Nephron progenitor cell (in vitro differentiated cells): ENCODE data around the gene GALT.
A peak's percentile ranks its signal among the peaks of the same experiment; 100 is the strongest.

Source experiments
- DNase-seq: peaks from one replicate; pipeline ENCODE4 v3.0.0; 2021
- H3K27ac Mint-ChIP-seq: 2 replicates; pipeline ENCODE4 v1.8.0; 2021; ENCODE audit warnings: mild to moderate bottlenecking, moderate library complexity, mixed read lengths
- H3K27me3 Mint-ChIP-seq: 2 replicates; pipeline ENCODE4 v1.8.0; 2021; ENCODE audit warnings: mild to moderate bottlenecking, low read depth, mixed read lengths; ENCODE audit not compliant: poor library complexity
- H3K36me3 Mint-ChIP-seq: 2 replicates; pipeline ENCODE4 v1.8.0; 2021; ENCODE audit warnings: low read depth, mixed read lengths
- H3K4me1 Mint-ChIP-seq: 2 replicates; pipeline ENCODE4 v1.8.0; 2021; ENCODE audit warnings: mixed read lengths
- H3K4me3 Mint-ChIP-seq: 2 replicates; pipeline ENCODE4 v1.8.0; 2021; ENCODE audit warnings: mild to moderate bottlenecking, moderate library complexity, mixed read lengths
- H3K9me3 Mint-ChIP-seq: 2 replicates; pipeline ENCODE4 v1.8.0; 2021; ENCODE audit warnings: mild to moderate bottlenecking, moderate library complexity, mixed read lengths
- TF ChIP-seq, protein P1 (sequence below): fragments of 200-600 bp; sonication (generic); IDR thresholded peaks from 2 replicates; pipeline ENCODE4 v1.5.0; 2021; ENCODE audit warnings: antibody characterized with exemption

The GALT gene

DNA sequence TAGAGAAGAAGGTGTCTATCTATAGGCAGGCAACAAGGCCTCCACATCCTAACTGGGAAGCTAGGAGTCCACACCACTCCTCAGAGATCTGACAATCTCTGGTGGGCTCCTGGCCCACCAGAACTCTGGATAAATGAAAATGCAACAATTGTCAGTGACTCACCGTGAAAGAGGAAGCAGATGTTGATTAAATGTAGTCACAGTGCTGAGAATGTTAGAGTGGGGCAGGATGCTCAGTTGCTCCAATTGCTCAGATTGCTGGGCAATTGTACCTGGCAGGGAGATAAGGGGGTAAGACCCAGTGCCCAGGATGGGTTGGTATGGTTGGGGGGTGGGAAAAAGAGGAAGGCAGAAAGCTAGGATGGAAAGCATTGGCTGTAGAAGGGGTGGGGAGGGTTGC, 40.3 kb downstream of the GALT start:
- Mint-ChIP-seq H3K4me3 (no peak overlapping the region), H3K36me3 (peaks cover 23% of the 10 kb centered on the region), H3K27me3 (peaks cover under 1% of the 10 kb centered on the region), H3K9me3 (no peaks in the 10 kb centered on the region), H3K4me1 (peaks cover 49% of the 10 kb centered on the region), H3K27ac (peak overlapping the region; percentile 14)
- TF ChIP-seq, protein P1, sequence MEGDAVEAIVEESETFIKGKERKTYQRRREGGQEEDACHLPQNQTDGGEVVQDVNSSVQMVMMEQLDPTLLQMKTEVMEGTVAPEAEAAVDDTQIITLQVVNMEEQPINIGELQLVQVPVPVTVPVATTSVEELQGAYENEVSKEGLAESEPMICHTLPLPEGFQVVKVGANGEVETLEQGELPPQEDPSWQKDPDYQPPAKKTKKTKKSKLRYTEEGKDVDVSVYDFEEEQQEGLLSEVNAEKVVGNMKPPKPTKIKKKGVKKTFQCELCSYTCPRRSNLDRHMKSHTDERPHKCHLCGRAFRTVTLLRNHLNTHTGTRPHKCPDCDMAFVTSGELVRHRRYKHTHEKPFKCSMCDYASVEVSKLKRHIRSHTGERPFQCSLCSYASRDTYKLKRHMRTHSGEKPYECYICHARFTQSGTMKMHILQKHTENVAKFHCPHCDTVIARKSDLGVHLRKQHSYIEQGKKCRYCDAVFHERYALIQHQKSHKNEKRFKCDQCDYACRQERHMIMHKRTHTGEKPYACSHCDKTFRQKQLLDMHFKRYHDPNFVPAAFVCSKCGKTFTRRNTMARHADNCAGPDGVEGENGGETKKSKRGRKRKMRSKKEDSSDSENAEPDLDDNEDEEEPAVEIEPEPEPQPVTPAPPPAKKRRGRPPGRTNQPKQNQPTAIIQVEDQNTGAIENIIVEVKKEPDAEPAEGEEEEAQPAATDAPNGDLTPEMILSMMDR = no peak
- no peak for DNase-seq

DNA sequence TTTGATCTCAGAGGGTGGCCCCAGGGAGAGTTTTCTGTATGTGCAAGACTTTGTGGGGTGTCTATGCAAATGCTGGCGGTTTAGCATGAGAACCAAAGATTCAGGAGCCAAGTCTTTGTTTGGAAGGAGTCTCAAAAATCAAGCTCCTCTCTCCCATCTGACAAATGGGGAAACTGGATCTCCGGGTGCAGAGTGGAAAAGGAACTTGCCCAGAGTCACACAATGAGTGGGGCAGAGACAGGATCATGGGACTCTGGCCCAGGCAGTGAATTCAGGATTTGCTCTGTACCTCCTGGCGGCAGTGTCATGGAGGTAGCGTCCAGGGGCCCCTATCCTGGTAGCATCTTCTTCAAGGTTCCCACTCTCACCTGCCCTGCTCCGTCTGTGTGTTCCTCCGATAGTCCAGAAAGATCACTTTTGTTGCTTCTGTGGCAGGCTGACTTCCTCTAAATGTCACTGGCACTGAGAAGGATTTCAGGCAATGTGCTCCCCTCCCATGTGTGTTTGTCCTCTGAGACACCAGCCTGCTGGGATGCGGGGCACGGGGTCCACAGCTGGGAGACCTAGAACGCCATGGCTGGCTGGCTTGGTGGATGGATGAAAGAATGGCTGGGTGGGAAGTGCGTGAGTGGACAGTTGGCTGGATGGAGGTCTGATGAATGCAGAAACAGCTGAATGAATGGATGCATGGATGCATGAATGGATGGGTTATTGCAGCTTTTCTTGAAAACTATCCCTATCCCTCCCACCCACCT, 41.0 kb downstream of the GALT start:
- H3K4me3 Mint-ChIP-seq = no peak overlapping the region
- TF ChIP-seq, protein P1 = no peak
- H3K9me3 Mint-ChIP-seq = no peaks in the 10 kb centered on the region
- peaks cover 17% of the 10 kb centered on the region for H3K36me3 Mint-ChIP-seq
- H3K4me1 Mint-ChIP-seq = peaks cover 49% of the 10 kb centered on the region
- DNase-seq = no peak
- H3K27me3 Mint-ChIP-seq = no peaks in the 10 kb centered on the region
- H3K27ac Mint-ChIP-seq = peak overlapping the region; percentile 30

DNA sequence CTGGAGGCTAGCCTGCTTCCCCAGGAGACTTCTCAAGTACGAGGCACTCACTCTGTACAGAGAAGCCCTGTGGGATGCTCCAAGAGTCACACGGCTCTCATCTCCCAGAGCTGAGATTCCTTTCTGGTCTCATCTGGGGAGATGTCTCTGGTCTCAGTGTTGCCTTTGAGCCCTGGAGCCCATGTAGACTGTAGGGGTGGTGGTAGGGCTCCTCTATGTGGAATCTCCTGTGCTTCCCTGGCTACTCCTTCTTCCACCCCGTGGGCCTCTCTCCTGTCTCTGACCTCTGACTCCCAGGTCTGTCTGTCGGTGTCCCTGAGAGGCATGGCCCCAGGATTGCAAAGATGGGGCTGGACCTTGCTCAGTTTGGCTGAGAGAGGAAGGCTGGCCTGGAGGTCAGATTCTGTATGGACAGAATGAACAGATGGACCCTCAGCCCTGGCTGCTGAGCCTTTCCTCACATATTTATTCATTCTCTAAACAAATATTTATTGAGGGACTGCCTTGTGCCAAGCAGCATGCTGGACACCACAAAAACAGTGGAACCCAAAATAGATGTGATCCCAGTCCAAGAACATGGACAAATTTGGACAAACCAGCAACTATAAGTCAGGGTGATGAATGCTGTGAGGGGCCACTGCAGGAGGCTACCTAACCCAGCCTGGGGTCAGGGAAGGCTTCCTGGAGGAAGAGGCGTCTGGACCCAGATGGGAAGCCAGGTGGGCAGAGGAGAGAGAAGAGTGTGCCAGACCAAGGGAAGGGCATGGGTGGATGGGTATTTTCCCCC, 42.0 kb downstream of the GALT start:
- peaks cover 49% of the 10 kb centered on the region for H3K4me1 Mint-ChIP-seq
- peak overlapping the region; percentile 4 for H3K4me3 Mint-ChIP-seq
- H3K27ac Mint-ChIP-seq = peak overlapping the region; percentile 85
- H3K9me3 Mint-ChIP-seq = peaks cover 2% of the 10 kb centered on the region
- DNase-seq = no peak
- H3K36me3 Mint-ChIP-seq = peaks cover 17% of the 10 kb centered on the region
- no peaks in the 10 kb centered on the region for H3K27me3 Mint-ChIP-seq
- TF ChIP-seq, protein P1 = no peak

DNA sequence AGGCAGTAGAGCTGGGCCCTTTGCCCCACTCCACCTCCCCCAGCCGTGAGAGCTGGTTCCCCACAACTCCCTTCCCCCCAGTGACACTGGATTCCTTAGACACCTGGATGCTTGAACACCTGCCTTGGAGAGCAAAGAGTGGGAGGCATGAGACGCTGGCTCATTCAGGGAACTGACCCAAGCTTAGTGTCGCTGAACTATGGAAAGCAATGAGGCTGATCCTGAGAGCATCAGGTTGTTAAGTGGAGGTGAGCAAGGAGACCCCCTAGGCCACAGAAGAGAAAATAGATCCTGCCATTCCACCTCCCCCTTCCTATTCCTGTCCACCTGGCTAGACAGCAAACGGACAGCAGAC, 42.6 kb downstream of the GALT start:
- peak overlapping the region; percentile 14 for H3K27ac Mint-ChIP-seq
- peaks cover 15% of the 10 kb centered on the region for H3K36me3 Mint-ChIP-seq
- peaks cover 49% of the 10 kb centered on the region for H3K4me1 Mint-ChIP-seq
- H3K27me3 Mint-ChIP-seq = no peaks in the 10 kb centered on the region
- peaks cover 4% of the 10 kb centered on the region for H3K9me3 Mint-ChIP-seq
- no peak overlapping the region for H3K4me3 Mint-ChIP-seq
- TF ChIP-seq, protein P1 = no peak
- DNase-seq = no peak

GRCh38 chr9:34689512-34689911, 43.0 kb downstream of the GALT start:
- TF ChIP-seq, protein P1 = no peak
- Mint-ChIP-seq H3K36me3 (peaks cover 12% of the 10 kb centered on the region), H3K9me3 (peaks cover 4% of the 10 kb centered on the region), H3K27me3 (peaks cover 2% of the 10 kb centered on the region), H3K4me3 (no peak overlapping the region), H3K27ac (peak overlapping the region; percentile 14), H3K4me1 (peaks cover 49% of the 10 kb centered on the region)
- no peak for DNase-seq
